Midbrain (tissue), 1 donor: ENCODE data around the gene EIF2B2.

ENCODE experiments used
- DNase-seq: peaks from one replicate; lab custom pipeline; 2025; lab: John Stamatoyannopoulos, UW

Gene EIF2B2

GRCh38 chr14:74974364-74975058, 28.2 kb upstream of the EIF2B2 start:
- DNase-seq = no peak

GRCh38 chr14:74975059-74975810, 27.5 kb upstream of the EIF2B2 start:
- no peak for DNase-seq

GRCh38 chr14:74976264-74977113, 26.2 kb upstream of the EIF2B2 start:
- DNase-seq = no peak

GRCh38 chr14:74977164-74977900, 25.4 kb upstream of the EIF2B2 start:
- no peak for DNase-seq

GRCh38 chr14:74977901-74978385, 24.8 kb upstream of the EIF2B2 start:
- DNase-seq = no peak

GRCh38 chr14:74978416-74978947, 24.2 kb upstream of the EIF2B2 start:
- no peak for DNase-seq

GRCh38 chr14:74979029-74979428, 23.7 kb upstream of the EIF2B2 start:
- no peak for DNase-seq

GRCh38 chr14:74979442-74980397, 23.0 kb upstream of the EIF2B2 start:
- DNase-seq = no peak

GRCh38 chr14:74980398-74980730, 22.4 kb upstream of the EIF2B2 start:
- no peak for DNase-seq

- no peak for DNase-seq
Measured at GRCh38 chr14:74980731-74981461, 21.8 kb upstream of the EIF2B2 start.

GRCh38 chr14:74981462-74981782, 21.3 kb upstream of the EIF2B2 start:
- DNase-seq = no peak

GRCh38 chr14:74981833-74982232, 20.9 kb upstream of the EIF2B2 start:
- no peak for DNase-seq

GRCh38 chr14:74982661-74983060, 20.1 kb upstream of the EIF2B2 start:
- no peak for DNase-seq

- DNase-seq = no peak
Measured at GRCh38 chr14:74983343-74983742, 19.4 kb upstream of the EIF2B2 start.

- no peak for DNase-seq
Measured at GRCh38 chr14:74984236-74985027, 18.3 kb upstream of the EIF2B2 start.

- no peak for DNase-seq
Measured at GRCh38 chr14:74985028-74985310, 17.8 kb upstream of the EIF2B2 start.

GRCh38 chr14:74985806-74986205, 16.9 kb upstream of the EIF2B2 start:
- no peak for DNase-seq

GRCh38 chr14:74988131-74988530, 14.6 kb upstream of the EIF2B2 start:
- no peak for DNase-seq

- DNase-seq = no peak
Measured at GRCh38 chr14:74988993-74989392, 13.7 kb upstream of the EIF2B2 start.
